HG02885 (cell line): ENCODE results near the gene MOB3A.
A peak's percentile ranks its signal among the peaks of the same experiment; 100 is the strongest.
"Not testable (repeated sequence)": the region's sequence is repeated elsewhere in the genome, so short reads cannot be mapped to it uniquely, and the experiment has no call there.

Experiments used
- ATAC-seq: cut with Tn5 transposase; IDR thresholded peaks from one replicate; pipeline ENCODE4 v1.9.1; 2021; ENCODE audit warnings: mild to moderate bottlenecking; ENCODE audit not compliant: unreplicated experiment, poor library complexity

MOB3A gene

DNA sequence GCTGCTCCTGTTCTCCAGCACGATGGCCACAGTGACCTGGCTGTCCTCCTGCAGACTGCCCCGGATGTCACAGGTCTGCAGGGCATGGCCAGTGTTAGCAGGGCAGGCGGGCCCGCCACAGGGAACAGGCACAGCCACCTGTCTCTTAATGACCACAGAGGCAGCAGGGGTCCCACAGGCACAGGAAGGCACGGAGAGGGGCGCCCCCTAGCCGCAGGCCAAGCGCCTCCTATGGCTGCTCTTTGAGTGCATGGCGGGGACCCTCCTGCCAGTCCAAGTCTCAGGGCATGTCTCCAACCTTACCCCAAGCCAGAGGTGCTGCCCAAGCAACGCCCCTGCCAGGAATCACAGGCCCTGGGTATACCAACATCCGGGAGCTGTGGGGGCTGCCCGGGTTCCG lies 14.7 kb upstream of the MOB3A start:
- no peak for ATAC-seq

GRCh38 chr19:2109046-2109864 lies 13.1 kb upstream of the MOB3A start:
- ATAC-seq, result no peak

DNA sequence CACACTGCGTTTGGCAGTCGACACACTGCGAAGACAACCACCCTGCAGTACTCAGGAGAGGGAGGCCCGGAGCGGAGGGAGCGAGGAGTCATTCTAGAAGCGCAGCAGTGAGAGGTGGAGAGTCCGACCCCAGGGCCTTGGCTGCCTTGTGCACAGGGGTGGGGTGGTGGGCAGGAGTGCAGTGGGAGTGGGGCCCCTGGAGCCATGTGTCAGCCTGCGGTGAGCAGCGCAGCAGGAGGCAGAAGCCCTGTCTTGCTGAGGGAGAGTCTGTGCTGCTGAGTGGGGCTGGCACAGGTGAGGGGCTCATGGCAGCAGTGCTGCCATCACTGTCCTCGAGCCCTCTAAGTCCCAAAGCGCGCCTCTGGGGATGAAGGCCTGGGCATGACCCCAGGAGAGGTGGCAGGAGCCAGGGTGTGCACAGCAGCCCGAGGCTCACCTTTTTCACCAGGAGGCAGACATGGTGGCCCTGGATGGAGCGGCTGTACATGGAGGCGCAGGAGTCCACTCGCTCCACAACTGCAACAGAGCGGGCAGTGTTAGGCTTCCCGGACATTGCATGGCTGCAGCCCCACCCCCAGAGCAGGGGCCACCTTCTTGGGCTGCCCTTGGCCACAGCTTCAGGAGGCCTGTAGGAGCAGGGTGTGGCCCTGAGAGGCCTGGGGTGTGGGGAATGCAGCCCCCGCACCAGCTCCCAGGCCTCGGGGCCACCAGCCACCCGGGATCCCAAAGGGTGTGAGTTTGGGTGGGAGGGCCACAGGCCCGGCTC lies 12.3 kb upstream of the MOB3A start:
- no peak for ATAC-seq

DNA sequence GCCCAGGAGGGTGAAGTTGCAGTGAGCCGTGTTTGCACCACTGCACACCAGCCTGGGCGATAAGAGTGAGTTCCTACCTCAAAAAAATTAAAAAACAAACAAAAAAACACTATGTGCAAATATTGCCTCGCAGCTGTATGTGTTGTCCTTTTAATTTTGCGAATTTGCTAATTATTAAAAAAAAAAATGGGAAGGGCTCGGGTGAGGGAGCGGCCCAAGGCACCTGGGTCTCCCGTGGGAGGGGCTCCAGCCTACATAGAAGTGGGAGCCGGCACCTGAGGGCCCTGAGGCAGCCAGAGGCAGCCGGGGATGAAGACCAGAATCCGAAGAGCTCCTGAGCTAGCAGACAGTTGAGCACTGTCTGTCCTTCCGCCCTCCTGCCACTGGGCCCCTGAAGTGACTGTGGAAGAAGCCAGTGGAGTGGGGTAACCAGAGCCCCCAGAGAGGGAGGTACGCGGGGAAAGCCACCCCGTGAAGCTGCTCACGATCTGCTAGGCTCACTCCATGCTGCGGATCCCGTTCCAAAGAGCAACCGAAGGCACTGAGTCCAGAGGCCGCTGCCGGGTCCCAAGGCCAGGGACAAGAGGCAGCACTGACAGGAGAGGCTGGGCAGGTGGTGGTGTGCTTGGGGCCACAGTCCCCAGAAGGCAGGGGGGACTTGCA lies 7.0 kb upstream of the MOB3A start:
- ATAC-seq, result no peak

DNA sequence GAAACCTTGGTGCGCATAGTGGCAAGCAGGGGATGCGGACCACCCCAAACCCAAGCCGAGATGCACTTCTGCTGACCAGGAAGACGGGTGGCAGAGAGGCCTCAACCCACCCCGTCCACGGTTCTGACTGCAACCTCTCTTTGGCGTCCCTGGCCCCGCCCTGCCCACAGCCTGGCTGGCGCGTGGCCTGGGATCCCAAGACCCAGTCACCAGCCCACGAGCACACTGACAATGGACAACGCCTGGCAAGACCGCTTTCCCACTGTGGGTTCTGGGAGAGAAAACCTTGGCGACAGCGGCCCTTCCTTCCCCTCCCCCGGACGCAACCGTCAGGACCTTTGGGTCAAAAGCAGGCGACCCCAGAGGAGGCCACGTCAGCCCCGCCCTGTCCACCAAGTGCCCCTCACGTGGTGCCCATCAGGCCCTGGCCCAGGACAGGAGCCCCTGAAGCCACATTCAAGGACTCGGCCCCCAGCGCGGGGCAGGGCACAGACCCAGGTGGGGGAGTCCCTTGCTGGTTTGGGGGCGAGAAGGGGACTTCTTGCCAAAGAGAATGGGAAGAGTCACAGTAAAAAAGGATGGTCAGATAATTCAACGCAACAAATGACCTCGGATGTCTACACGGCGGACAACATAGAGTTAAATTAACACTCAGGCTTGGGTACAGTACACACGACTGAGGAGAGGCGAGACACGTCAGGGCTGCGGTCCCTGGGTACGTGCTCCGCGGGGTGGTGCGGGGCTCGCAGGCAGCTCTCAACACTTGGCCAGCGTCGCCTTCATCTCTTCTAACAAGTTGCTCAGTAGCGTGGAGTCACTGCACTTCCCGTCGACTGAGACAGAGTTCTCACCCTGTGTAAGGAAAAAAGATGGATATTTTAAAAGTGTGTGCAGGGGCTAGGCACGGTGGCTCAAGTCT lies 5.5 kb upstream of the MOB3A start:
- no peak for ATAC-seq

DNA sequence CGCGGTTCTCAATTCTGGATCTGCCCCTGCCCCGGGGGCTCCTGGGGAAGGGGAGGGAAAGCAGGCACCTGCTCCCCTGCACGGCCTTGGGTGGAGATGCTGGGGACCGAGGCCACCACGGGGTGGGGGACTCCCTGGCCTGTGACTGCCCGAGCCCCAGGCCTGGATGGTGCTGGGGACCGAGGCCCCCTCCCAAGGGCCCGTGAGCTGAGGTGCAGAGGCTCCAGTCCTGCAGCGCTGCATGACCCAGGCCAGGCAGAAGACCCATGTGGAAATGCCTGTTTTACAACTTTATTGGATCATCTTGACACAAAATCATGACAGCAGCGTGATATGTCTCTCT lies 4.6 kb upstream of the MOB3A start:
- ATAC-seq, result no peak

- ATAC-seq, result no peak
Measured at GRCh38 chr19:2099937-2100718, 4.0 kb upstream of the MOB3A start.

- ATAC-seq, result no peak
Measured at GRCh38 chr19:2099054-2099501, 3.0 kb upstream of the MOB3A start.

DNA sequence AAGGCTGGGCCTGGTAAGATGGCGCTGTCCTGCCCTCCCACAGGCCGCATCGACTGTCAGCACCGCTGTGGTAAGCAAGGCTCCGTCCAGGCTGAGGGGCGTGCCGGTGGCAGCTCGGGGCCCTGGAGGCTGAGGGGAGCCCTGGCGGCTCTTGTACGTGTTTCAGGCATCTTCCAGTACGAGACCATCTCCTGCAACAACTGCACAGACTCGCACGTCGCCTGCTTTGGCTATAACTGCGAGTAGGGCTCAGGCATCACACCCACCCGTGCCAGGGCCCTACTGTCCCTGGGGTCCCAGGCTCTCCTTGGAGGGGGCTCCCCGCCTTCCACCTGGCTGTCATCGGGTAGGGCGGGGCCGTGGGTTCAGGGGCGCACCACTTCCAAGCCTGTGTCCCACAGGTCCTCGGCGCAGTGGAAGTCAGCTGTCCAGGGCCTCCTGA lies 1.8 kb upstream of the MOB3A start:
- no peak for ATAC-seq

DNA sequence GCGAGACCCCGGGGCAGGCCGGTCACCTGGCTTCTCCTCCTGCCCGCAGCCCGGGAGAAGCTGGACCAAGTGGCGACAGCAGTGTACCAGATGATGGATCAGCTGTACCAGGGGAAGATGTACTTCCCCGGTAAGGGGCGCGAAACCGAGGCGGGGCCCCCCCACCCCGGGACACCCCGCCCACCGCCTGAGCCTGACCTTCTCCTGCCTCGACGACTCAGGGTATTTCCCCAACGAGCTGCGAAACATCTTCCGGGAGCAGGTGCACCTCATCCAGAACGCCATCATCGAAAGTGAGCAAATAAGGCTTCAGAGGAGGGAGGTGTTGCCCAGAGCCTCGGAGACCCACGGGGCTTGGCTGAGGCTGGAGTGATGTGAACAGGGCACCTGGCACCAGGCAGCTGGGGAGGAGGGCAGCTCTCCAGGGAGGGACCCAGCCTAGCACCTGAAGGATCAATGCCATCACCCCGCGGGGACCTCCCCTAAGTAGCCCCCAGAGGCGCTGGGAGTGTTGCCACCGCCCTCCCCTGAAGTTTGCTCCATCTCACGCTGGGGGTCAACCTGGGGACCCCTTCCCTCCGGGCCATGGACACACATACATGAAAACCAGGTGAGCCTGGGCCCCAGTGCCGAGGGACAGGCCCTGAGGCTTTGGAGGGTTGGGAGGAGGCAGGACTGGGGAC lies 1.2 kb upstream of the MOB3A start:
- ATAC-seq, result no peak

GRCh38 chr19:2096480-2097202 lies 515 bp upstream of the MOB3A start, which contains the start of gene IZUMO4:
TSS of gene IZUMO4 (plus strand) at chr19:2096915. CDS start at chr19:2096946, 31 bp downstream.
- peak; percentile 79 for ATAC-seq

- not testable (repeated sequence) for ATAC-seq
Measured at GRCh38 chr19:2091926-2092525, 4.1 kb downstream of the MOB3A start.

GRCh38 chr19:2089727-2090053 lies 6.4 kb downstream of the MOB3A start:
- ATAC-seq, result no peak

GRCh38 chr19:2089001-2089711 lies 7.0 kb downstream of the MOB3A start:
- ATAC-seq, result no peak

- ATAC-seq, result no peak
Measured at GRCh38 chr19:2087621-2088100, 8.5 kb downstream of the MOB3A start.

DNA sequence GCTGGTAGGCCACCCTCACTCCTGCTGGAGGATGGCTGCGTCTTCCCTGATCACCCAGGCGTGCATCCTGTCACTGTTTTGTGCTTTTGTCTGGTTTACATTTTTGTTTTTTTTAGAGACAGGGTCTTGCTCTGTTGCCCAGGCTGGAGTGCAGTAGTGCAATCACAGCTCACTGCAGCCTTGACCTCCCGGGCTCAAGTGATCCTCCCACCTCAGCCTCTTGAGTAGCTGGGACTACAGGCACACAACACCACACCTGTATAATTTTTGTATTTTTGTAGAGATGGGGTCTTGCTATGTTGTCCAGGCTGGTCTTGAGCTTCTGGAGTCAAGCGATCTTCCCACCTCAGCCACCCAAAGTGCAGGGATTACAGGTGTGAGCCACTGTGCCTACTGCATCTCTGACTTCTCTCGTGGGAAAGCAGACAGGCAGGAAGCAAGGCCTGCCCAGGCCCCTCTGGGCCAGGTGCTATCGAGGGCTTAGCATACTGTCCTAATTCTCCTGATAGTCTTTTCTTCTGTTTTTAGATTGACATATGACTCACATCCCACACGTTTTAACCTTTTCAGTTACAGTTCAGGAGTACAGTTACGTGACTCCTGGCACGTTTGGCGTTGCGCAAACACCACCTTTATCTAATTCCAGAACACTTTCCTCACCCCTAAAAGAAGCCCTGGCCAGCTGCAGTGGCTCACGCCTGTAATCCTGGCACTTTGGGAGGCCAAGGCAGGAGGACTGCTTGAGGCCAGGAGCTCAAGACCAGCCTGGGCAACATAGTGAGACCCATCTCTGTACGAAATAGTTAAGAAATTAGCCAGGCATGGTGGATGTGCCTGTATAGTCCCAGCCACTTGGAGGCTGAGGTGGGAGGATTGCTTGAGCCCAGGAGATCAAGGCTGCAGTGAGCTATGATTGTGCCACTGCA lies 9.2 kb downstream of the MOB3A start:
- not testable (repeated sequence) for ATAC-seq
